ENCODE data around the gene ZKSCAN4. TPM values are rescaled to one million over a fixed set of nuclear protein-coding genes. Genes with fewer than 3 reads are reported as not detected.
A peak's percentile ranks its signal among the peaks of the same experiment; 100 is the strongest.

ZKSCAN4 gene
- total and polyA plus RNA-seq, 8 donors = 4.9 to 13.4 (median 11.8) TPM

GRCh38 chr6:28282926-28283325 lies 30.9 kb upstream of the ZKSCAN4 start:
- H3K36me3 ChIP-seq = peaks cover 0 to 34% of the 10 kb centered on the region in 2 donors
- peaks cover 0 to 16% of the 10 kb centered on the region in 2 donors for H3K4me1 ChIP-seq
- ATAC-seq = no peak
- intact Hi-C loops (cut with DNase I) = no loop called here
- no peak for TF ChIP-seq CTCF (IDR thresholded peaks at IDR 0.05)
- H3K27ac ChIP-seq = no peak overlapping the region
- H3K27me3 ChIP-seq = peaks cover 0 to 7% of the 10 kb centered on the region in 2 donors
- peaks cover 0 to 4% of the 10 kb centered on the region in 2 donors for H3K9me3 ChIP-seq
- peak overlapping the region in 1 of 2 donors; percentile 56 for H3K4me3 ChIP-seq
- DNase-seq = no peak

GRCh38 chr6:28281288-28282064 lies 29.4 kb upstream of the ZKSCAN4 start, which contains the start of gene PGBD1:
Gene PGBD1 (plus strand): TSS chr6:28281572. CDS start chr6:28283814, 2,242 bp downstream.
- Histone ChIP-seq H3K9me3 (peaks cover 0 to 4% of the 10 kb centered on the region in 2 donors), H3K4me3 (peak within 1 kb of the TSS; percentile 47 to 56), H3K27me3 (peaks cover 0 to 7% of the 10 kb centered on the region in 2 donors), H3K27ac (peak within 1 kb of the TSS in 1 of 2 donors; percentile 40), H3K4me1 (peaks cover 0 to 16% of the 10 kb centered on the region in 2 donors), H3K36me3 (peaks cover 0 to 28% of the 10 kb centered on the region in 2 donors)
- intact Hi-C loops (cut with DNase I) = no loop called here
- DNase-seq = peak; percentile 52 to 94 (median 72)
- peak; percentile 98 for ATAC-seq
- TF ChIP-seq CTCF (IDR thresholded peaks at IDR 0.05) = no peak

GRCh38 chr6:28280595-28281287 lies 28.7 kb upstream of the ZKSCAN4 start:
- peak overlapping the region; percentile 47 to 56 for H3K4me3 ChIP-seq
- TF ChIP-seq CTCF (IDR thresholded peaks at IDR 0.05) = no peak
- intact Hi-C loops (cut with DNase I) = no loop called here
- DNase-seq (no peak), ATAC-seq (no peak)
- no peak overlapping the region for H3K27ac ChIP-seq
- H3K4me1 ChIP-seq = peaks cover 0 to 16% of the 10 kb centered on the region in 2 donors
- peaks cover 0 to 4% of the 10 kb centered on the region in 2 donors for H3K9me3 ChIP-seq
- H3K36me3 ChIP-seq = peaks cover 0 to 28% of the 10 kb centered on the region in 2 donors
- peaks cover 0 to 7% of the 10 kb centered on the region in 2 donors for H3K27me3 ChIP-seq

- intact Hi-C loops (cut with DNase I) = no loop called here
- no peak for ATAC-seq
Measured at GRCh38 chr6:28277746-28278145, 25.7 kb upstream of the ZKSCAN4 start.

More at GRCh38 chr6:28277746-28278145, 25.7 kb upstream of the ZKSCAN4 start:
- Histone ChIP-seq H3K27ac (no peak overlapping the region), H3K9me3 (peaks cover 0 to under 1% of the 10 kb centered on the region in 2 donors), H3K4me1 (peaks cover 0 to 16% of the 10 kb centered on the region in 2 donors), H3K4me3 (no peak overlapping the region), H3K27me3 (peaks cover 0 to 7% of the 10 kb centered on the region in 2 donors), H3K36me3 (peaks cover 0 to 44% of the 10 kb centered on the region in 2 donors)
- TF ChIP-seq CTCF (IDR thresholded peaks at IDR 0.05) = no peak
- DNase-seq = no peak

Data from left lung (tissue), 10 donors.